Neural crest cell (in vitro differentiated cells): Measurements from ENCODE around the gene B3GLCT. TPM values are rescaled to one million over a fixed set of nuclear protein-coding genes. Genes with fewer than 3 reads are reported as not detected.

ENCODE experiments used
- DNase-seq: peaks from one replicate; pipeline ENCODE4 v3.0.0; 2021; ENCODE audit warnings: low read depth, mixed read lengths, low spot score
- H3K27ac Mint-ChIP-seq: one replicate; pipeline ENCODE4 v1.8.0; 2021; ENCODE audit warnings: mild to moderate bottlenecking, mixed read lengths; ENCODE audit not compliant: unreplicated experiment
- H3K27me3 Mint-ChIP-seq: 2 replicates; pipeline ENCODE4 v1.8.0; 2021; ENCODE audit warnings: low read depth, mild to moderate bottlenecking, mixed read lengths
- H3K36me3 Mint-ChIP-seq: 2 replicates; pipeline ENCODE4 v1.8.0; 2021; ENCODE audit warnings: low read depth, mild to moderate bottlenecking, mixed read lengths
- H3K4me1 Mint-ChIP-seq: 2 replicates; pipeline ENCODE4 v1.8.0; 2021; ENCODE audit warnings: mixed read lengths
- H3K4me3 Mint-ChIP-seq: one replicate; pipeline ENCODE4 v1.8.0; 2021; ENCODE audit warnings: mild to moderate bottlenecking, mixed read lengths
- H3K9me3 Mint-ChIP-seq: 2 replicates; pipeline ENCODE4 v1.8.0; 2021; ENCODE audit warnings: mixed read lengths
- CTCF ChIP-seq: fragments of 200-600 bp; sonication (generic); conservative IDR thresholded peaks from 2 replicates; pipeline ENCODE4 v1.5.0; 2021; ENCODE audit warnings: antibody characterized with exemption, mild to moderate bottlenecking
- total RNA-seq: library from RNA; stranded (reverse); gene quantifications from 2 replicates; pipeline ENCODE4 v1.2.1, GENCODE V29; 2021

The B3GLCT gene
- total RNA-seq, 1 donor from 2014 or later: 16.8 TPM

GRCh38 chr13:31357581-31357980 is 157.8 kb downstream of the B3GLCT start:
- Mint-ChIP-seq H3K4me3 (no peak overlapping the region), H3K9me3 (peaks cover 25% of the 10 kb centered on the region), H3K4me1 (no peaks in the 10 kb centered on the region), H3K27ac (no peak overlapping the region), H3K27me3 (no peaks in the 10 kb centered on the region), H3K36me3 (peaks cover 13% of the 10 kb centered on the region)
- TF ChIP-seq CTCF: no peak
- no peak for DNase-seq

- Mint-ChIP-seq H3K27ac (no peak overlapping the region), H3K27me3 (no peaks in the 10 kb centered on the region), H3K9me3 (peaks cover 6% of the 10 kb centered on the region), H3K4me1 (no peaks in the 10 kb centered on the region), H3K4me3 (no peak overlapping the region), H3K36me3 (no peaks in the 10 kb centered on the region)
- no peak for DNase-seq
- no peak for TF ChIP-seq CTCF
Measured at GRCh38 chr13:31361673-31362072, 161.9 kb downstream of the B3GLCT start.

- H3K27ac Mint-ChIP-seq: no peak overlapping the region
- no peaks in the 10 kb centered on the region for H3K27me3 Mint-ChIP-seq
- H3K4me1 Mint-ChIP-seq: no peaks in the 10 kb centered on the region
- TF ChIP-seq CTCF: no peak
- DNase-seq: no peak
- H3K9me3 Mint-ChIP-seq: peaks cover 5% of the 10 kb centered on the region
- H3K4me3 Mint-ChIP-seq: no peak overlapping the region
- H3K36me3 Mint-ChIP-seq: no peaks in the 10 kb centered on the region
Measured at GRCh38 chr13:31365630-31366029, 165.9 kb downstream of the B3GLCT start.

GRCh38 chr13:31367410-31367809 is 167.6 kb downstream of the B3GLCT start:
- TF ChIP-seq CTCF: no peak
- H3K36me3 Mint-ChIP-seq: no peaks in the 10 kb centered on the region
- no peak overlapping the region for H3K27ac Mint-ChIP-seq
- peaks cover 5% of the 10 kb centered on the region for H3K9me3 Mint-ChIP-seq
- H3K27me3 Mint-ChIP-seq: no peaks in the 10 kb centered on the region
- H3K4me3 Mint-ChIP-seq: no peak overlapping the region
- peaks cover 4% of the 10 kb centered on the region for H3K4me1 Mint-ChIP-seq
- no peak for DNase-seq

- no peak overlapping the region for H3K27ac Mint-ChIP-seq
- peaks cover 5% of the 10 kb centered on the region for H3K9me3 Mint-ChIP-seq
- no peak for DNase-seq
- TF ChIP-seq CTCF: no peak
- no peak overlapping the region for H3K4me3 Mint-ChIP-seq
- peaks cover 16% of the 10 kb centered on the region for H3K4me1 Mint-ChIP-seq
- H3K27me3 Mint-ChIP-seq: no peaks in the 10 kb centered on the region
- H3K36me3 Mint-ChIP-seq: no peaks in the 10 kb centered on the region
Measured at GRCh38 chr13:31369213-31369612, 169.4 kb downstream of the B3GLCT start.

GRCh38 chr13:31372454-31372853 is 172.7 kb downstream of the B3GLCT start:
- H3K27ac Mint-ChIP-seq: no peak overlapping the region
- no peak overlapping the region for H3K4me3 Mint-ChIP-seq
- peaks cover 5% of the 10 kb centered on the region for H3K9me3 Mint-ChIP-seq
- DNase-seq: no peak
- no peaks in the 10 kb centered on the region for H3K27me3 Mint-ChIP-seq
- no peak for TF ChIP-seq CTCF
- peaks cover 39% of the 10 kb centered on the region for H3K4me1 Mint-ChIP-seq
- H3K36me3 Mint-ChIP-seq: no peaks in the 10 kb centered on the region
